SJCRH30 (cell line): Measurements from ENCODE around the gene YAP1. TPM values are rescaled to one million over a fixed set of nuclear protein-coding genes. Genes with fewer than 3 reads are reported as not detected.
"Not testable (repeated sequence)": the region's sequence is repeated elsewhere in the genome, so short reads cannot be mapped to it uniquely, and the experiment has no call there.

ENCODE experiments used
- DNase-seq, 2 experiments: peaks; one replicate each; pipeline ENCODE4 v3.0.0-alpha.2; 2015 to 2020
- H3K27ac ChIP-seq: fragments of 250-450 bp; sonication (Bioruptor Pico); 2 replicates; pipeline ENCODE4 v1.5.1; 2020; ENCODE audit warnings: mild to moderate bottlenecking, moderate library complexity
- H3K27me3 ChIP-seq: fragments of 250-450 bp; sonication (Bioruptor Pico); 2 replicates; pipeline ENCODE4 v1.5.1; 2020; ENCODE audit warnings: mild to moderate bottlenecking, moderate library complexity
- H3K36me3 ChIP-seq: fragments of 250-450 bp; sonication (Bioruptor Pico); 2 replicates; pipeline ENCODE4 v1.5.1; 2020; ENCODE audit warnings: mild to moderate bottlenecking, moderate library complexity
- H3K4me1 ChIP-seq: fragments of 250-450 bp; sonication (Bioruptor Pico); 2 replicates; pipeline ENCODE4 v1.5.1; 2020; ENCODE audit warnings: mild to moderate bottlenecking, moderate library complexity
- H3K4me3 ChIP-seq: fragments of 250-450 bp; sonication (Bioruptor Pico); 2 replicates; pipeline ENCODE4 v1.5.1; 2020; ENCODE audit warnings: mild to moderate bottlenecking, moderate library complexity
- H3K9me3 ChIP-seq: fragments of 250-450 bp; sonication (Bioruptor Pico); replicated peaks from 2 replicates; pipeline ENCODE4 v1.5.1; 2020; ENCODE audit warnings: mild to moderate bottlenecking, moderate library complexity
- total RNA-seq: library from RNA; depleted of rRNA; stranded (reverse); fragments of >200 nt; shearing (Covaris generic); gene quantifications from 2 replicates; pipeline ENCODE4 v1.2.3, GENCODE V29; 2014

YAP1 gene
- total RNA-seq, 1 experiment from 2014 or later = 42.7 TPM

DNA sequence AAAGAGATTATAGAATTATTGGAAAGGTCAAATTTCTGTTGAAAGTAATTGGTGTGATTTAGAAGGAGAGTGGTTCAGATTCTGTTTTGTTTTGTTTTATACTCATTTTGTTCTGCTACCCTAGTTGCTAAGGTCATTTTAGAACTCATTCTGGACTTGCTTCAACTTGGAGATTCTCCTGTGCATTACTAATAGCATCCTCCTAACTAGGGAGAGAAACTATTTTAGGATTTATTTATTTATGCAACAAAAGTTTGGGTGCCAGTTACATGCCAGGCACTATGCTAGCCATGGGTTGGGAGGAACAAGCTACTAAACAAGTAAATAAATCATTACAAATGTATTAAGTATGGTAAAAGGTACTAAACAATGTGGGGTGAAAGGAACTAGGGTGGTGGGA, 84.0 kb downstream of the YAP1 start:
- Histone ChIP-seq H3K4me3 (no peak overlapping the region), H3K27ac (no peak overlapping the region), H3K36me3 (no peaks in the 10 kb centered on the region), H3K27me3 (no peaks in the 10 kb centered on the region), H3K4me1 (peaks cover 12% of the 10 kb centered on the region; the same call in 1 of the 2 replicates), H3K9me3 (no peaks in the 10 kb centered on the region)
- DNase-seq = no peak

DNA sequence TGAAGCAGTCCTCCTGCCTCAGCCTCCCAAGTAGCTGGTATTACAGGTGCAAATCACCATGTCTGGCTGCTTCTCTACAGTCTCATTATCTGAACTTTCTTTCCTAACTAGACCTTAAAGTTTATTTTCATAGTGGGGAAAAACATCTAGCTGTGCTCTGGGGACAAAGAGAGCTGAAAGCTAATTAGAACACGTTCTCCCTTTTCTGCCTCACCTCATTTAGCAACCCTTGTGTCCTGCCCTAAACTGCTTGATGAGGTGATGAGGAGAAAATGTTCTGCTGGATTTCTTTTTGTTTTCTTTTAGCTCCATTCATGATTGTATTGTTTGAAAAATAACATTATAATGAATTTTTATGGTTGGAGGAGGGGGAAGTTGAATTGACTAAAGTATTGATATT, 84.7 kb downstream of the YAP1 start:
- no peak overlapping the region for H3K4me3 ChIP-seq
- H3K9me3 ChIP-seq = no peaks in the 10 kb centered on the region
- DNase-seq = no peak
- no peaks in the 10 kb centered on the region for H3K36me3 ChIP-seq
- peaks cover 12% of the 10 kb centered on the region; the same call in 1 of the 2 replicates for H3K4me1 ChIP-seq
- H3K27me3 ChIP-seq = no peaks in the 10 kb centered on the region
- H3K27ac ChIP-seq = no peak overlapping the region

DNA sequence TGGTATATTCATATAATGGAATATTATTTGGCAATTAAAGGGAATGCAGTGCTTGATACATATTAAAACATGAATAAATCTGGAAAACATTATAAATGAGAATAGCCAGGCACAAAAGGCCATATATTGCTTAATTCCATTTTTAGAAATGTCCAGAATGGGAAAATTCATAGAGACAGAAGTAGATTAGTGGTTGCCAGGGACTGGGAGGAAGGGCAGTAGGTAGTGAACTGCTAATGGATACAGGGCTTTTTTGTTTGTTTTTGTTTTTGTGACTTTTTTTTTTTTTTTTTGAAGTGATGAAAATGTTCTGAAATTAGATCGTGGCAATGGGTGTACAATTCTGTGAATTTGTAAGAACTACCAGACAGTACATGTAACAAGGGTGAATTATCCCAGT, 86.1 kb downstream of the YAP1 start:
- Histone ChIP-seq H3K4me3 (no peak overlapping the region), H3K4me1 (peaks cover 12% of the 10 kb centered on the region; the same call in 1 of the 2 replicates), H3K27ac (no peak overlapping the region), H3K27me3 (no peaks in the 10 kb centered on the region), H3K9me3 (no peaks in the 10 kb centered on the region), H3K36me3 (no peaks in the 10 kb centered on the region)
- no peak for DNase-seq

DNA sequence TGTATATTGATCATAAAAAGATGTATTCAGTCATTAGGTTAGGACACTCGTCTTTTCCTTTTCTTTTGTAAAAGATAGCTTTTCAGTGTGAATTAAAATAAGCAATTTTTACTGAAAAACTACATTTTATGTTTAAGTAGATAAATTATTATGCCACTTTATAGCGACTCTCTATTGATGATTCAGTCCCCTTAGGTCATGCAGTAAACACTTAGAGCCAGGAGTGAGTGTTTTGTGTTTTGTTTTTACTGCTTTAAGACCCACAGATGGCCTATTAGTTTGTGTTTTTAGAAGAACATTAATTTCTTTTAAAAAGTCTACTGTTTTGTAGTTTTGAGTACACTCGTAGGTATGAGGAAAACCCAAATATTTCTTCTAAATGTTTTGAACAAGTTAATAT, 86.6 kb downstream of the YAP1 start:
- no peak for DNase-seq
- Histone ChIP-seq H3K36me3 (no peaks in the 10 kb centered on the region), H3K4me3 (no peak overlapping the region), H3K27ac (no peak overlapping the region; the same call in 1 of the 2 replicates), H3K27me3 (no peaks in the 10 kb centered on the region), H3K9me3 (no peaks in the 10 kb centered on the region), H3K4me1 (peaks cover 12% of the 10 kb centered on the region; the same call in 1 of the 2 replicates)

DNA sequence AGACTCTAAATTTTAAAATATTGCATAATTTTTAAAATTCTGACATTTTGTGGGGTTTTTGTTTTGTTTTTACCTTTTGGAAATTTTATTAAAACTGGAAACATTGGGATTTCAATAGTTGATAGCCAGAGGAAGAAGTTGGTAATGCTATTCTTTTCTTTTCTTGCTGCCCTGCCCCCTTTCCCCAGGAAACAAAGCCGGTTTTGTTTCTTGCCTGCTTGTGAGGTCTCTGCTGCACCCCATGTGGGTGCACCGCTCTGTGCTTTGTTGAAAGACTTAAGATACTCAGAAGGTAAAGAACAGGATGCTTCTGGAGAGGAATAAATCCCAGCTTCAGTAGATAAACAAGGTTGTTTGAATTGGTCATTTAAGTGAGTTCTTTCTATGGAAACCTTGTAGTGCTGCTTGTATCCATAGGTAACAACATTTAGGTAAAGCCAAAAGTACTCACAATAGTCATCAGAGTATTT, 87.5 kb downstream of the YAP1 start:
- Histone ChIP-seq H3K27me3 (no peaks in the 10 kb centered on the region), H3K36me3 (no peaks in the 10 kb centered on the region), H3K27ac (no peak overlapping the region; the same call in 1 of the 2 replicates), H3K9me3 (no peaks in the 10 kb centered on the region), H3K4me1 (peaks cover 12% of the 10 kb centered on the region; the same call in 1 of the 2 replicates), H3K4me3 (no peak overlapping the region)
- peak; percentile 55 to 71 for DNase-seq

DNA sequence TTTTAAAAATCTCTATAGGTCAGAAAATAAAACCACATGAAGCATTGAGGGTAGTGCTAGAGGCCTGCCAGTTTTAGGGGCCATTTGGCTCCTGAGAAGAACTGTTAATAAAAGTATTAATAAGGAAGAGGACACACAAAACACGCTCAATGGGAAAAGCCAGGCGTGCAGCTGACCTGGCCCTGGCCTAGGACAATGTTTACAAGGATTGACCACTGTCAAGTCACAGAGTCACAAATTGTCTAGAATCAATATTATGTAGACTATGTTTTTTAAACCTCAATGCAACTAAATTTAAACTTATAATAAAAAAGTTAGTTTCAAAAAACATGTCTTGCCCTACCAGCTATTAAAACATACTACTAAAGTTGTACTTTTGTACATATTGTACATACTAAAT, 89.4 kb downstream of the YAP1 start:
- H3K4me1 ChIP-seq = peaks cover 12% of the 10 kb centered on the region; the same call in 1 of the 2 replicates
- DNase-seq = no peak
- no peaks in the 10 kb centered on the region for H3K9me3 ChIP-seq
- H3K27me3 ChIP-seq = no peaks in the 10 kb centered on the region
- H3K4me3 ChIP-seq = no peak overlapping the region
- H3K27ac ChIP-seq = no peak overlapping the region
- H3K36me3 ChIP-seq = no peaks in the 10 kb centered on the region

DNA sequence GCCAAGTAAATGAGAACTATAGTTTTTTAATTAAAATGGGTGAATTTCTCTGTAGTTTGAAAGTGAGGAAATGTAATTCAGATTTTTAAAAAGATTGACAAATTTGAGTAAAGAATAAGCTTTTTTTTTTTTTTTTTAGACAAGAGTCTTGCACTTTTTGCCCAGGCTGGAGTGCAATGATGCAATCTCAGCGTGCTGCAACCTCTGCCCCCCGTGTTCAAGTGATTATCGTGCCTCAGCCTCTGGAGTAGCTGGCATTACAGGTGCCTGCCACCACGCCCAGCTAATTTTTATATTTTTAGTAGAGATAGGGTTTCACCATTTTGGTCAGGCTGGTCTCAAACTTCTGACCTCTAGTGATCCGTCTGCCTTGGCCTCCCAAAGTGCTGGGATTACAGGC, 90.1 kb downstream of the YAP1 start:
- not testable (repeated sequence) for H3K36me3 ChIP-seq, DNase-seq, H3K27me3 ChIP-seq, H3K9me3 ChIP-seq, H3K27ac ChIP-seq, H3K4me3 ChIP-seq
- peaks cover 12% of the 10 kb centered on the region; the same call in 1 of the 2 replicates for H3K4me1 ChIP-seq

DNA sequence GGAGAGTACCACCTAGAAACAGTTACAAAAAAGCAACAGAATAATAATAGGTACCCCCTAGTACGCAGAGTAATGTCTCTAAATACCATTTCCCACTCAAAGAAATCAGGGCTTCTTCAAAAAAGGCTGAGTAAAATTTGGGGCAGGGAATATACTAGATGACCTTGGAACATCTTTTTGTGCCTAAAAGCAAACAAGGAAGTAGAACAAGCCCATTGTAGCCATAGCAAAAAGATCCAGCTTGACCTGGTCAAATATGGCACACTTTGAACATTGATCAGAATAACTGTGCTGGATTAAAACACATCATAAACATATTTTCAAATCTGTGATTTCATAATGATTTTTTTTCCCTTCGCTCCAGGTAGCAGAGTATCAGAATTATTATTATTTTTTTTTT, 91.5 kb downstream of the YAP1 start:
- no peak for DNase-seq
- no peak overlapping the region for H3K4me3 ChIP-seq

DNA sequence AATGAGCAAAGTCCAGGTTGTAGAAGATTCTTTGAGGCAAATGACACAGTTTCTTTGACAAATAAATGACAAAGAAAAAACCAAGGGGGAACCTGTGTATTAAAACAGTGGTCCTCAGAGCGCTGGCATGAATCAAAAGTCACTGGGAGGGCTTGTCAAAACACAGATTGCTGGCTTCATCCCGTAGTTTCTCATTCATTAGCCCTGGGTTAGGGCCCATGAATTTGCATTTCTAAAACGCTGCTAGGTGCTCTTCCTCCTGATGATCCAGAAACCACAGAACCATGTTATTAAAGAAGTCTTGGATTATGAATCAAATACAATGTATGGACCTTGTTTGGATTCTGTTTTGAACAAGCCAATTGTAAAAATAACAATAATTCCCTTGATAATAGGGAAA, 92.7 kb downstream of the YAP1 start:
- Histone ChIP-seq H3K9me3 (no peaks in the 10 kb centered on the region), H3K27ac (no peak overlapping the region), H3K4me3 (no peak overlapping the region), H3K36me3 (no peaks in the 10 kb centered on the region), H3K4me1 (peaks cover 3% of the 10 kb centered on the region; the same call in 1 of the 2 replicates), H3K27me3 (no peaks in the 10 kb centered on the region)
- no peak for DNase-seq

More for the DNA sequence above, 91.5 kb downstream of the YAP1 start:
- Histone ChIP-seq H3K4me1 (peaks cover 12% of the 10 kb centered on the region; the same call in 1 of the 2 replicates), H3K27me3 (no peaks in the 10 kb centered on the region), H3K27ac (no peak overlapping the region), H3K9me3 (no peaks in the 10 kb centered on the region), H3K36me3 (no peaks in the 10 kb centered on the region)

DNA sequence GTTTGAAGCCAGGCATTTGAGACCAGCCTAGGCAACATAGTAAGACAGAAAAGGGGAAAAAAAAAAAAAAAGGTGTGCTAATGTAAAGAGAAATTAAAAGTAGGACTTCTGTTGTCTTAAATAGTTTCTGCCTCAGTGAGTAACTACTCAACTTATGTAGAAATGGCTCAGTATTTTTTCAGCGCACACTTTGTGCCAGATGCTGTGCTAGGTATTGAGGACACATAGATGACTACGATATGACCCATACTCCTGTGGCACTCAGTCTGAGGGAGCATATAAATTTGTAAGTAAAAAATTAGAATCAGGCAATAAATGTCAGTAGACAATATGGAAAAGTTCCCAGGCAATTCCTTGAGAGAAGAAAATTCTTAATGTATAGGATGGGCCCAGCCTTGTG, 93.9 kb downstream of the YAP1 start:
- Histone ChIP-seq H3K27ac (no peak overlapping the region), H3K27me3 (no peaks in the 10 kb centered on the region), H3K9me3 (no peaks in the 10 kb centered on the region), H3K36me3 (no peaks in the 10 kb centered on the region), H3K4me1 (no peaks in the 10 kb centered on the region), H3K4me3 (no peak overlapping the region)
- DNase-seq = no peak

DNA sequence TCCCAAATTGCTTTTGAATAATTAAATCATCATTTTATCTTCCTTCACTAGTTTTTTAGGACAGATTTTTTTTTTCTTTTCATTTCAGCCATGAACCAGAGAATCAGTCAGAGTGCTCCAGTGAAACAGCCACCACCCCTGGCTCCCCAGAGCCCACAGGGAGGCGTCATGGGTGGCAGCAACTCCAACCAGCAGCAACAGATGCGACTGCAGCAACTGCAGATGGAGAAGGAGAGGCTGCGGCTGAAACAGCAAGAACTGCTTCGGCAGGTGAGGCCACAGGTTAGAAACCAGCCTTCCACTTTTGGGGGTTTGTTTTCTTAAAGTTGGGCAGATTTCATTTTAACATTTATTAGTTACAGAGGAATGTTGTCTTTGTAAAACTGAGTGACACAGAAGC, 95.6 kb downstream of the YAP1 start:
- Histone ChIP-seq H3K9me3 (no peaks in the 10 kb centered on the region), H3K27ac (no peak overlapping the region), H3K27me3 (no peaks in the 10 kb centered on the region), H3K4me3 (no peak overlapping the region), H3K36me3 (no peaks in the 10 kb centered on the region), H3K4me1 (no peaks in the 10 kb centered on the region)
- no peak for DNase-seq

DNA sequence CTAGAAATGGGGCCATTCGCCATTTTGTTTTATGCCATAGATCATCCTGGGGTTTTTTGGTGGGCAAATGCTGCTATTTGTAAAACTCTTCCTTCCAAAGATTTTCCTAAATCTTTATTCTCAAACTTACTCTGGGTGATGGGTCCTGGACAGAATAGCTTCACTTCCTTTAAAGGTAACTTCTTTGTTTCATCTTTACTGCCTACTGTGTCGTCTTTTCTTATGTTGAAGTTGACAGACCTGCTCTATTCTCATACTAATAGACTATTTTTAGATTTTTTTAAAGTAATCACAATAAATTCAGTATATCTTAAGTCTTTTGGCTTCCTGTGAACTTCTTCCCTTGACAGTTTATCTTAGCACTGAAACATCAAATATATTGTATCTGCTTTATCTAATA, 98.6 kb downstream of the YAP1 start:
- Histone ChIP-seq H3K27me3 (no peaks in the 10 kb centered on the region), H3K9me3 (no peaks in the 10 kb centered on the region), H3K4me3 (no peak overlapping the region), H3K4me1 (no peaks in the 10 kb centered on the region), H3K27ac (no peak overlapping the region), H3K36me3 (no peaks in the 10 kb centered on the region)
- no peak for DNase-seq

DNA sequence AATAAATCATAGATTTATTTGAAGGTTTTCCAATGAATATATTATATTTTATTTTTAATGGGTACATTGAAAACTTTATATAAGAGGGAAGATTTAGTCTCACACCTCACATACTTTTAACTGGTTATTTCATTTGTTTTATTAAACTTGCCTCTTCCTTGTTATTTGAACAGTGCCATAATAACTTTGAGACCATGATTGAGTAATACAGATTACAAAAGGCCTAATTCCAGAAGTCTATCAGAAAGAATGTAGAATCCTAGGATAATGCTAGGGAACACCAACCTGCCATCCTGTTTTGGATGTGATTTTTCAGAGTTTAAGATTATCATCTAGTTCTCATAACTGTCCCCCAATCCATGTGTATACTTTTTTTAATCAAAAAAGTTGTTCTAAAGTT, 104.4 kb downstream of the YAP1 start:
- H3K27me3 ChIP-seq = no peaks in the 10 kb centered on the region
- no peak for DNase-seq
- H3K4me3 ChIP-seq = no peak overlapping the region
- H3K9me3 ChIP-seq = no peaks in the 10 kb centered on the region
- H3K36me3 ChIP-seq = no peaks in the 10 kb centered on the region
- H3K4me1 ChIP-seq = no peaks in the 10 kb centered on the region
- no peak overlapping the region for H3K27ac ChIP-seq

DNA sequence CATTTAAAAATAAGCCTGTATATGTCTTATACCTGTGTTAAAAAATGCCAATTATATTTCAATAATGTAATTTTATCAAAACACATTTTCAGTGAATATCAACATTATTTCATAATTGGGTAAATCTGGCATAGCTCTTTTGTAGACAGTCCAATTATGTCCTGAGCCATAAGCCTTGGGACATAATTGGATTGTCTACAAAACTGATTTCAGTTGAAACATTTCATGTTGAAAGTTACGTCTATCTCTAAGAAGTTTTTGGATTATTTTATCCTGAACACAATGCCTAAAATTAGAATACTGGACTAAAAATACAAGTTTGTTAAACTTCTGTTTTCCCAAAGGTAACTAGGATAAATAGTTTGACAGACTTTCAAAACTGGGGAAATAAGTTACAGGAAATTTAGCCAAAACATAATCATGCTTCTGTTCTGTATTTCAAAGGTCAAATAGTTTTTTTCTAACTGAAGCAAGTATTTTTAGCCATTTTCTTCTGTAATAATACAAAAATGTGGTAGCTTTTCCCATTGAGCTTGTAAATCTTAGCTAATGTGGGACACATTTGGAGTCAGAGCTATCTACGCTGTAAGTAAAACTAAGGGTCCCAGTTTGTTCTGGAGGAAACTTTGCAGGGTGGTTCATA, 106.3 kb downstream of the YAP1 start:
- H3K36me3 ChIP-seq = no peaks in the 10 kb centered on the region
- no peak for DNase-seq
- H3K27ac ChIP-seq = no peak overlapping the region
- no peaks in the 10 kb centered on the region for H3K27me3 ChIP-seq
- H3K9me3 ChIP-seq = no peaks in the 10 kb centered on the region
- no peak overlapping the region for H3K4me3 ChIP-seq
- H3K4me1 ChIP-seq = no peaks in the 10 kb centered on the region

DNA sequence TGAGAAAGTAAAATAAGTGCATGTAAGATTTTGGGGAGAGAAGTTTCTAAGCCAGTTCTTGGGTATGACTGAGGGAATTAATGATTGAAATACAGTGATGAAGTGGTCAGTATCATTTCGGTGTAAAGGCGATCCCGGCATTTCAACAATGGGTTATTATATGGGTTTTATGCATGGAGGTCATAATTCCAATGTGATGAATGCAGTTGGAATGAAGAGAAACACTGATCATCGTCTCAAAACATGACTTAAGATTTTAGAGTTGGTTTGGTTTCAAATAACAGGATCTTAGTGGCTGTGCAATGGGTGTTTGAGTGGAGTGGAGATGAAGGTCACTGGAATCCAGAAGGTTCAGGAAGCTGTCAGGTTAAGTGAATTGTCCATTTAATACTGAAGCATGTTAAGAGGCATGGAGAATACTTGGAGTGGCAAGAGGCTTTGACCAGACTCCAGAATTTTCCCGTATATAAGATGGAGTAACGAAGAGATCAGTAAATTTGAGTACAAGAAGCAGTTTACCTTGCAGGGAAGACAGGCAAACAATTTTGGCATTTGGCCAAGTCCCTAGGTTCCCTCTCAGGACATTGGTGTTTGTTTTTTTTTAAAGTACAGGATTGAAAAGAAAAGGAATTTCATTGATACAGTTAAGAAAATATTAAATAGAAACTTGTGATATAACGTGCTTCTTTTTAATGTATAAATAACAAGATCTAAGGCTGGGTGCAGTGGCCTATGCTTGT, 110.7 kb downstream of the YAP1 start:
- H3K36me3 ChIP-seq = no peaks in the 10 kb centered on the region; the same call in 1 of the 2 replicates
- peak in 1 of 2 experiments; percentile 10 for DNase-seq
- H3K4me3 ChIP-seq = no peak overlapping the region
- H3K27me3 ChIP-seq = no peaks in the 10 kb centered on the region
- no peaks in the 10 kb centered on the region for H3K4me1 ChIP-seq
- H3K9me3 ChIP-seq = no peaks in the 10 kb centered on the region
- H3K27ac ChIP-seq = no peak overlapping the region
